Measurements from ENCODE around the gene ZNF385C. TPM values are rescaled to one million over a fixed set of nuclear protein-coding genes. Genes with fewer than 3 reads are reported as not detected.

ZNF385C gene
- total and polyA plus RNA-seq, 2 of the 13 experiments (the other 11 are each of a cell fraction or from before 2014, with no cell fraction given), result 2.3 to 6.1 TPM

- POLR2A ChIA-PET, result interaction anchor here (0.7 to 1.4 kb wide), 5 partner anchors 18 to 93 kb away, joined by 3 to 8 read pairs (median 3); partner anchors contain the start of genes DNAJC7 and KAT2A
- ATAC-seq (no peak), DNase-seq (ENCODE audit: low spot score) (no peak), FAIRE-seq (no peak)
- WGBS (ENCODE audit: low lambda C conversion rate), result 12% methylated on average over 8 of the region's 8 CpGs
- H3K27me3 ChIP-seq (ENCODE audit: control insufficient read depth in 1 of 2, insufficient read depth in 2 of 2, low read length in 2 of 2), result no peaks in the 10 kb centered on the region; a peak in 1 of 5 replicates
- H3K4me3 ChIP-seq (replicated peaks in 1 of 3; ENCODE audit: insufficient read depth in 1 of 3, low read depth in 2 of 3, low read length in 3 of 3), result peak overlapping the region; percentile 64 to 88 (median 67)
- H2AFZ ChIP-seq (ENCODE audit: low read length), result peak overlapping the region; percentile 83
- H3K4me2 ChIP-seq (ENCODE audit: low read depth, low read length), result peak overlapping the region; percentile 98
- no peak overlapping the region for H3K27ac ChIP-seq (ENCODE audit: extremely low read length, insufficient read depth, low read length)
- no TSS peak for BruUV-seq (replicated peaks)
- no peaks in the 10 kb centered on the region for H4K20me1 ChIP-seq (ENCODE audit: insufficient read depth, low read length)
- H3K79me2 ChIP-seq (ENCODE audit: insufficient read depth, low read length), result no peaks in the 10 kb centered on the region
- H3K9ac ChIP-seq (ENCODE audit: insufficient read depth, low read depth, low read length), result 0 out of 2 replicates have a peak overlapping the region, but pooled peaks have one; percentile 16
- in situ Hi-C loops (cut with HindIII; ENCODE audit: extremely low pct_ligation_motif_present, low pct_unique_long_range_greater_than_20kb), result no loop called here
- CTCF ChIA-PET (ENCODE audit: low intra/inter-chr PET ratio, low total read pairs), result interaction anchor here (1.5 kb wide), 2 partner anchors 25 to 66 kb away, joined by 4 to 5 read pairs; no protein-coding TSS in a partner anchor
- TF ChIP-seq MTF2 (CRISPR knock-in tag; IDR thresholded peaks at IDR 0.05; ENCODE audit: borderline replicate concordance) (peak; percentile 16; the same call in 1 of the 2 replicates), XRCC5 (optimal IDR thresholded peaks at IDR 0.05; ENCODE audit: low read length) (peak; percentile 1), TCF12 (IDR thresholded peaks at IDR 0.05) (no peak), TCF12 (CRISPR knock-in tag; IDR thresholded peaks at IDR 0.05) (no peak), ZNF34 (CRISPR knock-in tag; IDR thresholded peaks at IDR 0.05; ENCODE audit: borderline replicate concordance) (0 out of 2 replicates have a peak, but pooled peaks have one; percentile 7), SP140L (CRISPR knock-in tag; IDR thresholded peaks at IDR 0.05; ENCODE audit: borderline replicate concordance) (no peak)
- intact Hi-C loops (cut with micrococcal nuclease; ENCODE audit: unreplicated experiment), result no loop called here
- H3K9me3 ChIP-seq (ENCODE audit: low read length), result no peaks in the 10 kb centered on the region
- H3K36me3 ChIP-seq (replicated peaks in 1 of 2; ENCODE audit: control insufficient read depth in 1 of 2, insufficient read depth in 2 of 2, low read length in 2 of 2), result no peaks in the 10 kb centered on the region
- H3K4me1 ChIP-seq (ENCODE audit: insufficient read depth, low read length), result peaks cover 56% of the 10 kb centered on the region
Observed at GRCh38 chr17:42051013-42051400, 47.3 kb downstream of the ZNF385C start.

DNA sequence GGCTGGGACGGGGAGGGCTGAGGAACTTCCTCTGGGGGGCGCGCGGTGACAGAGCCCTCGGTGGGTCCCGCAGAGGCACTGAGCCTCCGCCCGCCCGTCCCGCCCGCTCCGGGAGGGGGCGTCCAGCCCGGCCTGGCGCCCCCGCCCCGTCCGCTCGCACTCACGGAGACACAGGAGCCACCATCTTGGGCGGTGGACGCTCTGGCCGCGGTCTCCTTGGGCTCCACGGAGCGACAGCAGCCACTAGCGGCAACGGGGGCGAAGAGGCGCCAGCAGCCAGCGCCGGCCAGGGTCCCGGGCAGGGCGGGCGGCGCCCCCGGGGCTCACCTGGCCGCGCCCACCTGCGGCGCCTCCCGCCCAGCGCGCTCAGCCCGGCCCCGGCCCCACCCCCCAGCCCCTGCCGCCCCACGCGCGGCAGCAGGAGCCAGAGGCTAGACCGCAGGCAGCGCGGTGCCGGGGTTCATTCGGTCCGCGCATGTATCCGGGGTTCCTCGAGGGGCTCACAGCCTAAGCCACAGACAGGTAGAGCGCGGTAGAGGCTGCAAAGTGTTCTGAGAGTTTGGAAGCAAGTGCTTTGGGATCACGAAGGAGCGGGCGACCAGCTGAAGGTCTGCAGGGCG, 47.8 kb downstream of the ZNF385C start, which contains the start of gene C17orf113:
Gene C17orf113 (minus strand): TSS at position 209 of the 620 bp plus-strand sequence. CDS start 7,225 bp downstream, outside the sequence.
- no peaks in the 10 kb centered on the region for H3K9me3 ChIP-seq (ENCODE audit: low read length)
- intact Hi-C loops (cut with micrococcal nuclease; ENCODE audit: unreplicated experiment), result no loop called here
- no peak within 1 kb of the TSS for H3K27ac ChIP-seq (ENCODE audit: extremely low read length, insufficient read depth, low read length)
- no TSS peak for BruUV-seq (replicated peaks)
- H2AFZ ChIP-seq (ENCODE audit: low read length), result peak within 1 kb of the TSS; percentile 91
- FAIRE-seq (no peak), DNase-seq (ENCODE audit: low spot score) (peak; percentile 51), ATAC-seq (peak; percentile 86)
- no peaks in the 10 kb centered on the region for H3K36me3 ChIP-seq (replicated peaks in 1 of 2; ENCODE audit: control insufficient read depth in 1 of 2, insufficient read depth in 2 of 2, low read length in 2 of 2)
- peak within 1 kb of the TSS; percentile 64 to 88 (median 67) for H3K4me3 ChIP-seq (replicated peaks in 1 of 3; ENCODE audit: insufficient read depth in 1 of 3, low read depth in 2 of 3, low read length in 3 of 3)
- no peaks in the 10 kb centered on the region; a peak in 1 of 5 replicates for H3K27me3 ChIP-seq (ENCODE audit: control insufficient read depth in 1 of 2, insufficient read depth in 2 of 2, low read length in 2 of 2)
- H3K4me2 ChIP-seq (ENCODE audit: low read depth, low read length), result peak within 1 kb of the TSS; percentile 98
- POLR2A ChIA-PET, result interaction anchor here (0.7 to 1.4 kb wide), 6 partner anchors 19 to 92 kb away, joined by 3 to 8 read pairs (median 3); partner anchors contain the start of genes DNAJC7 and KAT2A
- H3K4me1 ChIP-seq (ENCODE audit: insufficient read depth, low read length), result peaks cover 51% of the 10 kb centered on the region
- H3K79me2 ChIP-seq (ENCODE audit: insufficient read depth, low read length), result no peaks in the 10 kb centered on the region
- WGBS (ENCODE audit: low lambda C conversion rate), result 4% methylated on average over 23 of the region's 65 CpGs
- peak within 1 kb of the TSS; percentile 63 for H3K9ac ChIP-seq (ENCODE audit: insufficient read depth, low read depth, low read length)
- in situ Hi-C loops (cut with HindIII; ENCODE audit: extremely low pct_ligation_motif_present, low pct_unique_long_range_greater_than_20kb), result no loop called here
- H4K20me1 ChIP-seq (ENCODE audit: insufficient read depth, low read length), result no peaks in the 10 kb centered on the region
- CTCF ChIA-PET (ENCODE audit: low intra/inter-chr PET ratio, low total read pairs), result interaction anchor here (1.5 kb wide), 2 partner anchors 24 to 67 kb away, joined by 4 to 5 read pairs; no protein-coding TSS in a partner anchor
- no peak for TF ChIP-seq SMAD3 (CRISPR knock-in tag; IDR thresholded peaks at IDR 0.05)
- peak; percentile 61 for TF ChIP-seq RBM39 (IDR thresholded peaks at IDR 0.05; ENCODE audit: low read depth, low read length, poor library complexity, severe bottlenecking)
- TF ChIP-seq MEIS1 (CRISPR knock-in tag; IDR thresholded peaks at IDR 0.05; ENCODE audit: borderline replicate concordance), result 0 out of 2 replicates have a peak, but pooled peaks have one; percentile 64
- 0 out of 2 replicates have a peak, but pooled peaks have one; percentile 56 for TF ChIP-seq RELA (CRISPR knock-in tag; IDR thresholded peaks at IDR 0.05)
- TF ChIP-seq GABPB1 (CRISPR knock-in tag; IDR thresholded peaks at IDR 0.05), result peak; percentile 78
- TF ChIP-seq MTF2 (CRISPR knock-in tag; IDR thresholded peaks at IDR 0.05; ENCODE audit: borderline replicate concordance), result peak; percentile 51; the same call in 1 of the 2 replicates
- TF ChIP-seq FOXA3 (CRISPR knock-in tag; IDR thresholded peaks at IDR 0.05), result 0 out of 2 replicates have a peak, but pooled peaks have one; percentile 12
- TF ChIP-seq HMGXB4 (CRISPR knock-in tag; IDR thresholded peaks at IDR 0.05; ENCODE audit: borderline replicate concordance in 1 of 2, low read depth in 1 of 2), result peak; percentile 57 to 94; a peak in 3 of 4 replicates
- no peak for TF ChIP-seq ZNF20 (CRISPR knock-in tag; IDR thresholded peaks at IDR 0.05)
- no peak for TF ChIP-seq ARNT (IDR thresholded peaks at IDR 0.05)
- TF ChIP-seq ZFX (CRISPR knock-in tag; IDR thresholded peaks at IDR 0.05; ENCODE audit: low read depth), result peak; percentile 69
